Left ventricle myocardium inferior (tissue), 1 donor: ENCODE results near the gene PGA4. TPM values are rescaled to one million over a fixed set of nuclear protein-coding genes. Genes with fewer than 3 reads are reported as not detected.
"Not testable (repeated sequence)": the region's sequence is repeated elsewhere in the genome, so short reads cannot be mapped to it uniquely, and the experiment has no call there.

Experiments used
- DNase-seq: peaks from one replicate; pipeline ENCODE4 v3.0.0-alpha.2; 2020
- H3K27ac ChIP-seq: fragments of 200-600 bp; replicated peaks from 2 replicates; pipeline ENCODE4 v1.8.0; 2021
- H3K27me3 ChIP-seq: fragments of 200-600 bp; 2 replicates; pipeline ENCODE4 v1.8.0; 2021; ENCODE audit warnings: low read depth
- H3K36me3 ChIP-seq: fragments of 200-600 bp; 2 replicates; pipeline ENCODE4 v1.8.0; 2021
- H3K4me1 ChIP-seq: fragments of 200-600 bp; 2 replicates; pipeline ENCODE4 v1.8.0; 2021
- H3K4me3 ChIP-seq: fragments of 200-600 bp; 2 replicates; pipeline ENCODE4 v1.8.0; 2021; ENCODE audit warnings: mild to moderate bottlenecking, moderate library complexity
- H3K9me3 ChIP-seq: fragments of 200-600 bp; replicated peaks from 2 replicates; pipeline ENCODE4 v1.8.0; 2021
- intact Hi-C: fragments of 100-400 bp; cut with micrococcal nuclease; formaldehyde crosslinking; loops from one replicate; pipeline ENCODE4 v1.11.0; 2022
- total RNA-seq: library from RNA; stranded (reverse); fragmentation: NEBNext Ultra II Directional; extraction: Animal tissue kit (Norgen Biotek cat#: 25700); gene quantifications from one replicate; pipeline ENCODE4 v1.2.1, GENCODE V29; 2021
- TF ChIP-seq, protein P1 (sequence below): fragments of 200-600 bp; IDR thresholded peaks from 2 replicates; pipeline ENCODE4 v1.8.0; 2021; ENCODE audit warnings: antibody characterized with exemption, mild to moderate bottlenecking, borderline replicate concordance
- donor health status: DM: no; HTN: yes; CAD: no; lungs with severe emphysema.

PGA4 gene
- total RNA-seq, 1 donor from 2014 or later, result 1.3 TPM

DNA sequence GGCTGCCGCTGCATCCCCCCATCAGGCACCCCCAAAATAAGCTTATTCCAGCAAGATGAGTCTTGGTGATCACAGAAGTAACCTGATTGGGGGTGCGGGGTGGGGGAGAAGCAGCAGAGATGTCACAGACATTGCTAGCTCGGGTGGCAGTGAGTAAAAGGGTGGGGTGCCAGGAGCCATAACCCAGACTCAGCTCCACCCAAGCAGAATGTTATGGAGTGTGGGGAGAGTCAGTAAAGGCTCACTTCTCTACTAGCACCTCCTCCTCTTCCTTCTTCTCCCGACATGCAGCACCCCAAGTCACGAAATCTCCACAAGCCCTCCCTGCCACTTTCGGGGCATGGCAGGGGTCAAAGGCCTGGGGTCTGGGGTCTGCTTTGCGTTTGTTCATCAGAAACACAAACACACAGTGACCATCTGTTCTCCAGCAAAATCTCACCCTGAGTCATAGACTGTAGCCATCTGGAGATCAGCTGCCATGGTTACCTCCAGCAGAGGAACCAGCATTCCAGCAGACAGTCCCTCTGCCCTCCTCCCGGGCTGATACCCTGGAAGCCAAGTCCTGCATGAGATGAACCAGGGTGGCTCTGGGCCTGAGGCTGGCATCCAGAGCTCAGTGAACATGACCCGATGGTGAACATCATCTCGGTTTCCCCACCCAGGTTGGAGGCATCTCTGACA is 23.3 kb downstream of the PGA4 start:
- H3K9me3 ChIP-seq, DNase-seq, H3K36me3 ChIP-seq, H3K27me3 ChIP-seq, H3K4me3 ChIP-seq, intact Hi-C loops, H3K27ac ChIP-seq: not testable (repeated sequence)
- peaks cover 10% of the 10 kb centered on the region for H3K4me1 ChIP-seq

DNA sequence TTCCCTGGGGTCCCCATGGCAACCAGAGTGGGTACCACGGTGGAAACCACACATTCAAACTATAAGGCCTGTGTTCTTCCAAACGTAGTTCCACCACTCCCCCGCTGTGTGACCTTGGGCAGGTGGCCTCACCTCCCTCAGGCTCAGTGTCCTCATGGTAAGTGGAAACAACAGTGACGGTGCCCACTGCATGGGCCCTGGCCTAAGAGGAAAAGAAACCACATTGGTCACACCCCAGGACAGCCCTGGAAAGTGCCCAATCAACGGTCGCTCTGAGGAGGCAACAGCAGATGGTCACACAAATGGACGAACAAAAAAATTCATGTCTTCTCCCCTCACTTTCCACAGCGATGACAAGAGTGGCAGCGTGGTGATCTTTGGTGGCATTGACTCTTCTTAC is 25.9 kb downstream of the PGA4 start:
- DNase-seq, H3K36me3 ChIP-seq, H3K9me3 ChIP-seq, H3K27me3 ChIP-seq, intact Hi-C loops, H3K4me3 ChIP-seq, H3K27ac ChIP-seq: not testable (repeated sequence)
- H3K4me1 ChIP-seq, result peaks cover 18% of the 10 kb centered on the region

DNA sequence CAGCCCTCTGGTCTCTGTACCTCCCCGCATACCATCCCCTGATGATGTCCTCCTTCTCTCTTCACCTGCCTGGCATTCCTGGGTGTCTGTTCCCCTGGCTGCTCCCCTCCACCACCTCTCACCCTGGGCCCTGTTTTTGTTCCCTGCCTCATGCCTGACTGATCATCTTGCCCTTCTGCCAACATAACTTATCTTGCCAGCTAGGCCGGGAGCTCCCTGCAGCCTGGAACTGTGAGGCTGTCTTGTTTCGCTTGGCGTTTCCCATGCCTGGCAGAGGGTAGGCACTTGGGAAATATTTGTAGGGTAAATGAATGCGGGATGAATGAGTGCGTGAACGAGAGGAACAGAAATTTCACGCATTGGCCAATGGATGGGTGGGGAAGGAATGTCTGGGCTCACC is 27.1 kb downstream of the PGA4 start:
- H3K27ac ChIP-seq, intact Hi-C loops, H3K36me3 ChIP-seq, H3K9me3 ChIP-seq, H3K27me3 ChIP-seq, H3K4me3 ChIP-seq, DNase-seq: not testable (repeated sequence)
- peaks cover 18% of the 10 kb centered on the region for H3K4me1 ChIP-seq

DNA sequence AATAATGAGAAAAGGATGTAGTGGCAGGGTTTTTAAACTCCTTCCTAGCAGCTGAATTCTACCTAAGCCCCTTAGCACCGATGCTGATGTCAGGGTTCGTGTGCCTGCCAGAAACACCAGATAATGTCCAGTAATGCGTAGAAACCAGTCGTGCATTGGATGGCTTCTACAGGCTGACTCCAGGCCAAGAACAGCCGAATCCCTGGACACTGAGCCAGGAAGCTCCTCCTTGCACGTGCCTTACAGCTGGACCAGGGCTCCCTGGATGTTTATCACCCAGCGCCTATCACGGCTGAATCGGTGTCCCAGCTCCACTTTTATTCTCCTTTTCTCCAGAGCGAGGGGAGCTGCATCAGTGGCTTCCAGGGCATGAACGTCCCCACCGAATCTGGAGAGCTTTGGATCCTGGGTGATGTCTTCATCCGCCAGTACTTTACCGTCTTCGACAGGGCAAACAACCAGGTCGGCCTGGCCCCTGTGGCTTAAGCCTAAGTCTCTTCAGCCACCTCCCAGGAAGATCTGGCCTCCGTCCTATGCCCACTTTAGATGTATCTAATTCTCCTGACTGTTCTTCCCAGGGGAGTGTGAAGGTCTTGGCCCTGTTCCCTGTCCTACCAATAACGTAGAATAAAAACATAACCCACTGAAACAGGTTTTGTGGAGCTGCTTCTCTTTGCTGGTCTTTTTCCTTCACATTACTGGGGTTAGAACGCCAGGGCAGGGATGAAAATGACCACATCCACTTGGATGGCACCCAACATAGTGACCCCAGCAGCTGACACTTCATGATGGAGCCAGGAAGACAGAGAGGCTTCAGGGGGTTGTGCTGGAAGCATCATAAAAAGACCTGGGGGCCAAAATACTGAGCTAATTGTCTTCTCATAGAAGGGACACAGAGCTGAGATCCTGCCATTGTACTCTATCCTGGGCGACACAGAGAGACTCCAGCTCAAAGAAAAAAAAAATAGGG is 28.9 kb downstream of the PGA4 start:
- H3K4me3 ChIP-seq, H3K27me3 ChIP-seq, H3K27ac ChIP-seq, intact Hi-C loops, H3K9me3 ChIP-seq, H3K36me3 ChIP-seq: not testable (repeated sequence)
- peaks cover 18% of the 10 kb centered on the region for H3K4me1 ChIP-seq
- peak; percentile 60 for DNase-seq

DNA sequence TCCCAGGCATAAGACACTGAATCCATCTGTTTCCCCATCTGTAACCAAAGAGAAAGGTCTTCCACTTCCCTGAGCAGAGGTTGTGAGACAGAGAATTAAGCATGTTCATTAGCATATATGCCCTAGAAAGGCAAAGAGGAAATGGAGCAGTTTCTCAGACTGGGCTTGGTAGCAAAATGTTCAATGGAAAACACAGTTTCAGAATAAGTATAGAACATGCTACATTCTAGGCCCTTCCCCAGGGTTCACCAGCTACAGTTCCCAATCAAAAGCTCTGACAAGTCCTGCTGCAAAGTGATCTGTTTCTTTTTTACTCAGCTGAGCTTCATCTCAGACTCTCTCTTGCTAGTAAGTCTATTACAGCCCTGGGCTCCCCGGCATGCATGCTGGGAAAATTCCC is 30.2 kb downstream of the PGA4 start:
- peaks cover 18% of the 10 kb centered on the region for H3K4me1 ChIP-seq
- H3K36me3 ChIP-seq, intact Hi-C loops, H3K27me3 ChIP-seq, H3K9me3 ChIP-seq, DNase-seq, H3K4me3 ChIP-seq, H3K27ac ChIP-seq: not testable (repeated sequence)

DNA sequence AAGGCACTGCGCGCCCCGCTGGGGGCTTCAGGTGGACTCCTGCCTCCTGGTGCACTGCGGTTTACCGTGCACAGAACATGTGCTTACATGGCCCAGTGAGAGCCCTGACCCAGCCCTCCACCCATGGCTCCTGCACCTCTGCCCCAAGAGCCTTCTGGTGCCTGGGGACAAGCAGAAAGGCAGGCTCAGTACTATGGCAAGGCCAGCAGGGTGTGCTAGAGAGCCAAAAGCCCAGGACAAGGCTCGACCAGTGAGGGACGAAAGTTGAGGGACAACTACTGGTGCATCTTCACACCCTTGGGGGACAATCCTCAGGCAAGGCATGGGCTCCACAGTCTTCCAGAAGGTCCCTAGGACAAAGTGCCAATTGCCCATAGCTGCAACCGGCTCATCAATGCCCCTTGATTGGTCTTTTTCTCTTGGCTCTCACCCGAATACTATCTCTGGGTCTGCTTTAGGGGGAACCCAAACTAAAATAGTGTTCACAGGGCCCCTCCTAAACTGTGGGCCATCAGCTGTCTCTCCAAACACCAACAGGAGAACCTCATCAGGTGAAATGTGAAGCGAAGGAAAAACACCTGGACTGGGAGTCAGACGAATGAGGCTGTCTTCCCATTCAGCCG is 32.4 kb downstream of the PGA4 start:
- no peaks in the 10 kb centered on the region for H3K27me3 ChIP-seq
- TF ChIP-seq, protein P1, sequence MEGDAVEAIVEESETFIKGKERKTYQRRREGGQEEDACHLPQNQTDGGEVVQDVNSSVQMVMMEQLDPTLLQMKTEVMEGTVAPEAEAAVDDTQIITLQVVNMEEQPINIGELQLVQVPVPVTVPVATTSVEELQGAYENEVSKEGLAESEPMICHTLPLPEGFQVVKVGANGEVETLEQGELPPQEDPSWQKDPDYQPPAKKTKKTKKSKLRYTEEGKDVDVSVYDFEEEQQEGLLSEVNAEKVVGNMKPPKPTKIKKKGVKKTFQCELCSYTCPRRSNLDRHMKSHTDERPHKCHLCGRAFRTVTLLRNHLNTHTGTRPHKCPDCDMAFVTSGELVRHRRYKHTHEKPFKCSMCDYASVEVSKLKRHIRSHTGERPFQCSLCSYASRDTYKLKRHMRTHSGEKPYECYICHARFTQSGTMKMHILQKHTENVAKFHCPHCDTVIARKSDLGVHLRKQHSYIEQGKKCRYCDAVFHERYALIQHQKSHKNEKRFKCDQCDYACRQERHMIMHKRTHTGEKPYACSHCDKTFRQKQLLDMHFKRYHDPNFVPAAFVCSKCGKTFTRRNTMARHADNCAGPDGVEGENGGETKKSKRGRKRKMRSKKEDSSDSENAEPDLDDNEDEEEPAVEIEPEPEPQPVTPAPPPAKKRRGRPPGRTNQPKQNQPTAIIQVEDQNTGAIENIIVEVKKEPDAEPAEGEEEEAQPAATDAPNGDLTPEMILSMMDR, result peak; percentile 89
- H3K4me1 ChIP-seq, result peaks cover 11% of the 10 kb centered on the region
- no peak overlapping the region for H3K4me3 ChIP-seq
- no peaks in the 10 kb centered on the region for H3K9me3 ChIP-seq
- DNase-seq, result peak; percentile 50
- no peaks in the 10 kb centered on the region for H3K36me3 ChIP-seq
- intact Hi-C loops, result no loop called here
- no peak overlapping the region for H3K27ac ChIP-seq

DNA sequence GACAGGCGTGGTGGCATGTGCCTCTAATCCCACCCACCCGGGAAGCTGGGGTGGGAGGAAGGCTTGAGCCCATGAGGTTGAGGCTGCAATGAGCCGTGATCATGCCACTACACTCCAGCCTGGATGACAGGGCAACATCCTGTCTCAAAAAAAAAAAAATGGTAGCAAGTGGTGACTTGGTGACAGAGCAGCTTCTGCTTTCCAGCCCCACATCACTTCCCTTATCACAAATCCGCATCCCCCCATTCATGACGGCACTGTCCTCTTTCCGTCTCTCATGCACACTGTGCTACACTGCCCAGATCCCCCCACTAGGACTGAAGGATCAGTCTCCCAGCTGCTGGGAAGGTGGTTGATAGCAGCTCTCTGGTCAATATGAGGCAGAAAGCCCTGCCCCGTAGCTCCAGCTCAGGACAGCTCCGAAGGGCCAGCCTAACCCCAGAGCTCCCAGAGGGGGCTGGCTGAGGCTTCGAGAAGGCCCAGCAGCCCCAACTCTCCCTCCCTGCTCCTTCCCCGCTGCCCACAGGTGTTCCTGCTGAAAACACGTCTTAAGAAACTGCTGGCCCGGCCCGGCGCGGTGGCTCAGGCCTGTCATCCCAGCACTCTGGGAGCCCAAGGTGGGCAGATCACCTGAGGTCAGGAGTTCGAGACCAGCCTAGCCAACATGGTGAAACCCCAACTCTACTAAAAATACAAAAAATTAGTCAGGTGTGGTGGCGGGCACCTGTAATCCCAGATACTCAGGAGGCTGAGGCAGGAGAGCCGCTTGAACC is 34.7 kb downstream of the PGA4 start:
- H3K4me3 ChIP-seq, result no peak overlapping the region
- H3K27me3 ChIP-seq, result no peaks in the 10 kb centered on the region
- intact Hi-C loops, result no loop called here

More for the DNA sequence above, 34.7 kb downstream of the PGA4 start:
- no peaks in the 10 kb centered on the region for H3K36me3 ChIP-seq
- TF ChIP-seq, protein P1, result no peak
- H3K27ac ChIP-seq, result no peak overlapping the region
- no peaks in the 10 kb centered on the region for H3K4me1 ChIP-seq
- DNase-seq, result no peak
- no peaks in the 10 kb centered on the region for H3K9me3 ChIP-seq
